ENCODE data around the gene KRTAP4-9. TPM values are rescaled to one million over a fixed set of nuclear protein-coding genes. Genes with fewer than 3 reads are reported as not detected.
"Not testable (repeated sequence)": the region's sequence is repeated elsewhere in the genome, so short reads cannot be mapped to it uniquely, and the experiment has no call there.

The KRTAP4-9 gene
- not detected for polyA plus RNA-seq

DNA sequence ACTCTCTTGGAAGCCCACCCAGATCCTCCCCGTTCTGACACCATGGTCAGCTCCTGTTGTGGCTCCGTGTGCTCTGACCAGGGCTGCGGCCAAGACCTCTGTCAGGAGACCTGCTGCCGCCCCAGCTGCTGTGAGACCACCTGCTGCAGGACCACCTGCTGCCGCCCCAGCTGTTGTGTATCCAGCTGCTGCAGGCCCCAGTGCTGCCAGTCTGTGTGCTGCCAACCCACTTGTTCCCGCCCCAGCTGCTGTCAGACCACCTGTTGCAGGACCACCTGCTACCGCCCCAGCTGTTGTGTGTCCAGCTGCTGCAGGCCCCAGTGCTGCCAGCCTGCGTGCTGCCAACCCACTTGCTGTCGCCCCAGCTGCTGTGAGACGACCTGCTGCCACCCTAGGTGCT lies at the start of gene KRTAP4-9:
Gene KRTAP4-9 (plus strand): TSS at position 43 of the 400 bp plus-strand sequence. CDS start 0 bp downstream, at position 43.
- not testable (repeated sequence) for H3K36me3 Mint-ChIP-seq; H3K27ac Mint-ChIP-seq; DNase-seq; H3K9me3 Mint-ChIP-seq; H3K27me3 Mint-ChIP-seq (ENCODE audit: low read depth in 3 of 3); H3K4me3 Mint-ChIP-seq; H3K4me1 Mint-ChIP-seq

DNA sequence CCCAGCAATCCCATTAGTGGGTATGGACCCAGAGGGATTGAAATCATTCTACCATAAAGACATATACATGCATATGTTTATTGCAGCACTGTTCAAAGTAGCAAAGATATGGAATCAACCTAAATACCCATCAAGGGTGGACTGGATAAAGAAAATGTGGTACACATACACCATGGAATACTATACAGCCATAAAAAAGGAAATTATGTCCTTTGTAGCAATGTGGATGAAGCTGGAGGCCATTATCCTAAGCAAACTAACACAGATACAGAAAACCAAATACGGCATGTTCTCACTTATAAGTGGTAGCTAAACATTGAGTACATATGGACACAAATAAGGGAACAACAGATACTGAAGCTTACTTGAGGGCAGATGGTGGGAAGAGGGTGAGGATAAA lies 47.6 kb upstream of the KRTAP4-9 start:
- no peaks in the 10 kb centered on the region for H3K36me3 Mint-ChIP-seq
- no peak overlapping the region for H3K27ac Mint-ChIP-seq
- no peaks in the 10 kb centered on the region for H3K4me1 Mint-ChIP-seq
- DNase-seq = no peak
- H3K4me3 Mint-ChIP-seq = no peak overlapping the region
- H3K9me3 Mint-ChIP-seq = peaks cover 0 to 3% (median 0%) of the 10 kb centered on the region in 6 donors
- H3K27me3 Mint-ChIP-seq (ENCODE audit: low read depth in 3 of 3) = peaks cover 2 to 12% (median 2%) of the 10 kb centered on the region in 3 donors

DNA sequence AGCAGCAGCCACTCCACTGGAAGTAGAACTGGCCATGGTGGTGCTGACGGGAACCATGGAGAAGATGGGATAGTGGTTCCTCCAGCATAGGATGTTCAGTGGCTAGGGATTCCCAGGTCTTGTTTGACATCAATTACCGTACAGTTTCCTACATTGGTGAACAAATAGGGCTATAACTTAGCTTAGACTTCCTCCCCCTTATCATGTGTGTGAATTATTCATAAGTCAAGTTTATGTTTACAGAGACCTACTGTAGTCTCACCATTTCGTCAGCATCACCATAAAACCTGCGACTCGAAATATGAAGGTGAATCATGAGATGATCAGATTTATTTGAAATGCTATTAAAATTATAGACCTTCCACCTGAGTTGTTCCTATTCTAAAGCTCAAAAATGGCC lies 46.4 kb upstream of the KRTAP4-9 start:
- Mint-ChIP-seq H3K36me3 (no peaks in the 10 kb centered on the region), H3K27me3 (ENCODE audit: low read depth in 3 of 3) (peaks cover 2 to 17% (median 2%) of the 10 kb centered on the region in 3 donors), H3K9me3 (peaks cover 0 to 3% (median 0%) of the 10 kb centered on the region in 6 donors), H3K4me3 (no peak overlapping the region), H3K27ac (no peak overlapping the region), H3K4me1 (no peaks in the 10 kb centered on the region)
- no peak for DNase-seq

DNA sequence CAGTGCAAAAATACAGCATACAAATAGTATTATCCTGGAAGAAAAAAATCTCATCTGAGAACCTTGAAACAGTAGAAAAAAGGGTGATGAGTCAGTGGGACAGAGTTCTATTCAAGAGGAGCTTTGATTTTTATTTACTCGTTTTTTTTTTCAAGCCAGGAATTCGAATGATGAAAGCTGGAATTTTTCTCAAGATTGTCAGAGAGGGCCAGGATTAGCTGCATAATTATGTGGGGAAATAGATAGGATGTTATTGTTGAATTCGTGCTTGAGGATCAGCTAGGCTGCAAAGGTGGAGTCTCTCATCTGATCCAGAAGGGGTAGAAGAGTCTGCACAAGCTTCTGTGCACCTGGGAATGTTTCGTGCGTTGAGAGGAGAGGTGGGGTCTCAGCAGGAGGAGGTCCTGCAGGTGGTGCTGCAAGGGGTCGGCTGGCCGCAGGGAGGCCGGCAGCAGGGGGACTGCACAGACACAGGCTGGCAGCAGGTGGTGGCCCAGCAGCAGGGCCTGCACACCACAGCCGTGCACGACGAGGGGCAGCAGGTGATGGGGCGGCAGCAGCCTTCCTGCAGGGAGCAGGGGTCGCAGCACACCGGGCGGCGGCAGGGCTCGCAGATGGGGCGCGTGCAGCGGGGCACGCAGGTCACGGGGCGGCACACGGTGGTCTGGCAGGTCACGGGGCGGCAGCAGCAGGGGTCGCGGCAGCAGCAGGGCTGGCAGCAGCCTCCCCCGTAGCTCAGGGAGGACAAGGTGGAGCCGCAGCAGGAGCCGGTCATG lies 45.7 kb upstream of the KRTAP4-9 start:
- H3K27ac Mint-ChIP-seq, H3K4me1 Mint-ChIP-seq, H3K36me3 Mint-ChIP-seq, H3K4me3 Mint-ChIP-seq, H3K9me3 Mint-ChIP-seq, DNase-seq: not testable (repeated sequence)
- H3K27me3 Mint-ChIP-seq (ENCODE audit: low read depth in 3 of 3) = peaks cover 2 to 15% (median 4%) of the 10 kb centered on the region in 3 donors

DNA sequence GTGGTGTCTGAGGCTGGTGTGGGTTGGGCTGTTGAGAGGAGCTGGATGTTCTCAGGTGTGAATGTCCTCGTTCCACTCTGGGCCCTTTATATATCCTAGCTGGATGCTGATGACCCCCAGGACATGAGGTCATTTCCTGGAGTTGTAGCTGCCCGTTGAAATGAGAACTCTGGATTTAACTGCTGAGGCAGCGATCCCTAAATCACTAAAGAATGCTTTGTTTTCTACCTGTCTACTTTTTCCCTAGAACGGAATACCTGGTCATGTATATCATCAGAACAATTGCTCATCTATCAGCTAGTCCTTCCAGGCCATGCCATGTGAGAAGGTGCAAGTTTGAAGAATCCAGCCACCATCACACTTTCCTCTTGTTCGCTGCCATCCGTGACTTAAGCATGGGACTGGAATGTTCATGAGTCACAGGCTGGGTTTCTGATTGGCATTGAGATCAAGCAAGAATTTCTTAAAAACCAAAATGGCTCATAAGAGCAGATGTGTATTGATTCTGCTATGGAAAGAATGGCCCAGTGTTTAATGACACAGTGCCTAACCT lies 45.1 kb upstream of the KRTAP4-9 start, which contains the start of gene KRTAP2-3:
Gene KRTAP2-3 (minus strand): TSS at position 63 of the 553 bp plus-strand sequence. CDS start 64 bp downstream, outside the sequence.
- Mint-ChIP-seq H3K4me1 (no peaks in the 10 kb centered on the region), H3K4me3 (no peak within 1 kb of the TSS), H3K9me3 (peaks cover 0 to 3% (median 0%) of the 10 kb centered on the region in 6 donors), H3K27ac (no peak within 1 kb of the TSS), H3K36me3 (no peaks in the 10 kb centered on the region), H3K27me3 (ENCODE audit: low read depth in 3 of 3) (peaks cover 2 to 14% (median 4%) of the 10 kb centered on the region in 3 donors)
- DNase-seq = no peak

DNA sequence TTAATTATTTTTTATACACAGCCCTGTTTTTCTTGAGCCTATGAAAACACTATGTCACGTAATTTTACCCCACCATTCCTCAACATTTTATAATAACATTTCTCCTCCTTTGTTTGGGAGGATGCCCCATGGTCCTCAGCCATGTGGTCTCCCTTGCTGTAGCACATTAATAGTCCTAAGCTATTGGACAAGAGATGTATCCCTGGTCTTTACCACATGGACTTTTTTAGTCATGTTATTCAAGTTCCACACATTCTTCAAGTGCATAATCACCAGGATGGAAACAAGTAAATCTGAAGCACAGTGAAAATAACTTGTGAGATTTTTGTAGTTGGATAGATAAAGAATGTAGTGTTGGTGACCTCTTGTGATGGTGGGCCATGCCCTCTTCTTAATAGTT lies 43.2 kb upstream of the KRTAP4-9 start:
- H3K27me3 Mint-ChIP-seq (ENCODE audit: low read depth in 3 of 3) = peaks cover 2 to 14% (median 4%) of the 10 kb centered on the region in 3 donors
- peaks cover 0 to 3% (median 0%) of the 10 kb centered on the region in 6 donors for H3K9me3 Mint-ChIP-seq
- H3K36me3 Mint-ChIP-seq = no peaks in the 10 kb centered on the region
- no peak overlapping the region for H3K27ac Mint-ChIP-seq
- H3K4me3 Mint-ChIP-seq = no peak overlapping the region
- no peaks in the 10 kb centered on the region for H3K4me1 Mint-ChIP-seq
- DNase-seq = no peak

DNA sequence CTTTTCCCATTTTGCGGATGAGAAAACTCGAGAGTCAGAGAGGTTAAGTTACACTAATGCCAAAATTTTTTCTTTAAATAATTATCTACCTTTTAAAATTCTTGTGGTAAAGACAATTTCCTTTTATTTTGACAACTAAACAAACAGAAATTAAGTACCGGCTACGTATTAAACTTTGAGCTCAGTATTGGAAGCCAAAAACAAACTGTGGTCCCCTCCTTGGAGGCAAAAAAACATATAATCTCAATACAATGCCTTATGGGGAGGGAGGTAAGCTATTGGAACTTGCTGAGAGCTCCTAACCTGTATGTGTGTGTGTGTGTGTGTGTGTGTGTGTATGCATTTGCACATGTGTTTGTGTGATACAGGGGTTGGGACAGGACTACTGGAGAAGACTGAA lies 41.7 kb upstream of the KRTAP4-9 start:
- H3K9me3 Mint-ChIP-seq = peaks cover 0 to 5% (median 0%) of the 10 kb centered on the region in 6 donors
- no peaks in the 10 kb centered on the region for H3K36me3 Mint-ChIP-seq
- peaks cover 2 to 14% (median 4%) of the 10 kb centered on the region in 3 donors for H3K27me3 Mint-ChIP-seq (ENCODE audit: low read depth in 3 of 3)
- no peak overlapping the region for H3K4me3 Mint-ChIP-seq
- no peak for DNase-seq
- H3K4me1 Mint-ChIP-seq = no peaks in the 10 kb centered on the region
- H3K27ac Mint-ChIP-seq = no peak overlapping the region

DNA sequence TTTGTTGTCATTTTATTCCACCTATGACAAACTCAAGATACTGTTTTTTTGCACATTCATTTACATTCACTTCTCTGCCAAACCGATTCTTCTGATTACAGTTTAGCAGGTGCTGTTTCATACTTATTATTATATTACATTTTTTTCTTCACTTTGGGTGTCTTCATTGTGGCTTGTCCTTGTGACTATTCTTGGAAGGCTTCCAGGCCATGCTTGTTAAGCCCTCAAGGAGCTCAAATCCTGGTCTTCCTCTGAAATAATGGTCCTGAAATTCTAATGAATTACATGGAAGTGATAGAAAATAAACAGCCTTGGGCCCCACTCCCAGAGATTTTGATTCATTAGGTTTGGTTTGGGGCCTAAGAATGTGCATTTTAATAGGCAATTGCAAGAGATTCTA lies 40.9 kb upstream of the KRTAP4-9 start:
- H3K4me1 Mint-ChIP-seq = peaks cover 0 to 2% of the 10 kb centered on the region in 2 donors
- H3K9me3 Mint-ChIP-seq = peaks cover 0 to 4% (median 0%) of the 10 kb centered on the region in 6 donors
- no peak for DNase-seq
- no peak overlapping the region for H3K4me3 Mint-ChIP-seq
- peaks cover 2 to 14% (median 4%) of the 10 kb centered on the region in 3 donors for H3K27me3 Mint-ChIP-seq (ENCODE audit: low read depth in 3 of 3)
- no peaks in the 10 kb centered on the region for H3K36me3 Mint-ChIP-seq
- H3K27ac Mint-ChIP-seq = no peak overlapping the region

DNA sequence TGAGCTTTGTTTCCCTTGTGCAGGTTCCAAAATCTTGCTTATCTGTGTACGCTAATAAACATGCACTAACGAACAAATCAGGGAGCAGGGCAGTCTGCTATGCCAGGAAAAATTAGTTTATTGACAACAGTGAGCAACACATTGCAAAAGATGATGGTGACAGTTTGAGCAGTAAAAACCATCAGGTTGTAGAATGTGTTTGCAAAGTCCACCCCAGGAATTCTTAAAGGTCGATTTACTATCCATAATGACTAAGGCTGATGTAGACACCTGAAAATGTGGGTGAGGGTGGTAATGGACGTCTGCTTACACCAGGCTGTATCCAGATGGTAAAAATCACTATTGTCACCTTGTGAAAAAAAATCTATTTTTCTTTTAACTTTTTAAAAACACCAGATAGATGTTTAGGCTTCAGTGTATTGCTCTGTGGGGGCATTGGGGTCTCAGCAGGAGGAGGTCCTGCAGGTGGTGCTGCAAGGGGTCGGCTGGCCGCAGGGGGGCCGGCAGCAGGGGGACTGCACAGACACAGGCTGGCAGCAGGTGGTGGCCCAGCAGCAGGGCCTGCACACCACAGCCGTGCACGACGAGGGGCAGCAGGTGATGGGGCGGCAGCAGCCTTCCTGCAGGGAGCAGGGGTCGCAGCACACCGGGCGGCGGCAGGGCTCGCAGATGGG lies 40.0 kb upstream of the KRTAP4-9 start:
- H3K27ac Mint-ChIP-seq, H3K4me1 Mint-ChIP-seq, DNase-seq, H3K36me3 Mint-ChIP-seq, H3K4me3 Mint-ChIP-seq, H3K9me3 Mint-ChIP-seq: not testable (repeated sequence)
- H3K27me3 Mint-ChIP-seq (ENCODE audit: low read depth in 3 of 3) = peaks cover 0 to 14% (median 4%) of the 10 kb centered on the region in 3 donors

DNA sequence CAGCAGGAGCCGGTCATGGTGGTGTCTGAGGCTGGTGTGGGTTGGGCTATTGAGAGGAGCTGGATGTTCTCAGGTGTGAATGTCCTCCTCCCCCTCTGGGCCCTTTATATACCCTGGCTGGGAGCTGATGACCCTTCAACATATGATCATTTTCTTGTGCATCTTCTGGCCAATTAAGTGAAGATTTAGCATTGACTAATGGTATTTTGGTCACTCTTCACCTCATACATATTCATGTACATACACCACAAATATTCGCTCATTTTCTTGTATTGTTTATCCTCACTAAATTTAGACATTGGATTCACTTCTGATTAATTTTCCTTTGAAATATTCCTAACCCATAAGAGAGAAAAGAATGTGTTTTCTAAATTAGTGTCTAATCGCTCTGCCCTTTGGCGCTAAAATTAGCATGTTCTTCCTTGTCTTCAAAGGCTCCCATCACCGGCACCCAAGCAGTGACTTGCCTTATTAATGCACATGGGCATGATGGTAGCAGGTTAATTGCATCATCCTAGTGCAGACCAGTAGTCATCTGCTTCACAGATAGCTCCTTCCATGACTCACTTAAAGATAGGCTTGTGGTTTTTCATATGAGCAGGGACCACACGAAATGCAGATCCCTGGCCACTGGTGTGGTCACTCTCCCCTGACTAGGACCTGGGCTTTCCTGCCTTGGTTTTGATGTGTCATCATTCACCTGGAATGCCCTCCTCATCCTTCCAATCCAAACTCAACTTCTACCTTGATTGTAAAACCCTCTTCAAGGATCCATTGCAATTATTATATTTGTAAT lies 39.2 kb upstream of the KRTAP4-9 start, which contains the start of gene KRTAP2-4:
Gene KRTAP2-4 (minus strand): TSS at position 51 of the 796 bp plus-strand sequence. CDS start 34 bp downstream, at position 17.
- peaks cover 0 to 2% of the 10 kb centered on the region in 2 donors for H3K4me1 Mint-ChIP-seq
- no peak for DNase-seq
- peaks cover 0 to 1% (median 0%) of the 10 kb centered on the region in 6 donors for H3K9me3 Mint-ChIP-seq
- no peak within 1 kb of the TSS for H3K4me3 Mint-ChIP-seq
- H3K36me3 Mint-ChIP-seq = no peaks in the 10 kb centered on the region
- H3K27me3 Mint-ChIP-seq (ENCODE audit: low read depth in 3 of 3) = peaks cover 0 to 12% (median 2%) of the 10 kb centered on the region in 3 donors
- H3K27ac Mint-ChIP-seq = no peak within 1 kb of the TSS

DNA sequence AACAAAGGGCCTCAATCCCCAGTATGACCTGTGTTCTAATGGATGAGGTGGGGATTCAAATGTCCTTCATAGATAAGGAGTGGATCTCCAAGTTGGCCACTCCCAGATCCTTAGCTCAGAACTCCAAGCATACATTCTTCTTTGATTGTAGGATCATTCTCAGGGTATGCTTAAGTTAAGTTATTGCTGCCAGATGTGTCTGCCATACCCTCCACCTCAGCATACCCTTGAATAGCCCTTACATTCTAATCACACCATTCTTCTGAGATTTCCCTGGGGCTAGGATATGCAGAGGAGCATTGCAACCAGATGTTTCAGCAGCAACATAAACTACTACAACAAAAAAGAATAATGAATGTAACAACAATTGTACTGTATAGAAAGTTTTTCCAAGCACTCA lies 37.9 kb upstream of the KRTAP4-9 start:
- H3K27ac Mint-ChIP-seq = no peak overlapping the region
- H3K4me1 Mint-ChIP-seq = peaks cover 0 to 2% of the 10 kb centered on the region in 2 donors

DNA sequence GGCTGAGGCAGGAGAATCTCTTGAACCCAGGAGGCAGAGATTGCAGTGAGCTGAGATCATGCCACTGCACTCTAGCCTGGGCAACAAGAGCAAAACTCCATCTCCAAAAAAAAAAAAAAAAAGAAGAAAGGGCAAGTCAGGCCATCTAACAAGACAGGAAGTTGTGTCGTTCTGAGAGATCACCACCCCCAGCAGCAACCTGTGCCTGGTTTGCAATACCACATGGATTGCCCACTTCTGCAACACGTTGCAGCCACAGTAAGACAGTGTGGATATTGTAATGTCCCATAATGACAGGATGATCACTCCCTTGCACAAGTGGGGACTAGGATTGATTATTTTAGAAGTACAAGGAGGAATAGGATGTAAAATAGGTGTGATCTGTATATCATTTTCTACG lies 36.2 kb upstream of the KRTAP4-9 start:
- Mint-ChIP-seq H3K9me3 (peaks cover 0 to 1% (median 0%) of the 10 kb centered on the region in 6 donors), H3K27ac (no peak overlapping the region), H3K27me3 (ENCODE audit: low read depth in 3 of 3) (peaks cover 0 to 2% (median 0%) of the 10 kb centered on the region in 3 donors), H3K4me3 (no peak overlapping the region), H3K36me3 (no peaks in the 10 kb centered on the region), H3K4me1 (peaks cover 0 to 2% of the 10 kb centered on the region in 2 donors)
- no peak for DNase-seq

More for the DNA sequence above, 37.9 kb upstream of the KRTAP4-9 start:
- H3K4me3 Mint-ChIP-seq = no peak overlapping the region
- no peak for DNase-seq
- no peaks in the 10 kb centered on the region for H3K36me3 Mint-ChIP-seq
- peaks cover 0 to 6% (median 2%) of the 10 kb centered on the region in 3 donors for H3K27me3 Mint-ChIP-seq (ENCODE audit: low read depth in 3 of 3)
- peaks cover 0 to 1% (median 0%) of the 10 kb centered on the region in 6 donors for H3K9me3 Mint-ChIP-seq

Measured in immature natural killer cell (primary cell).